HepG2 (cell line): ENCODE results near the gene HAS3. TPM values are rescaled to one million over a fixed set of nuclear protein-coding genes. Genes with fewer than 3 reads are reported as not detected.

Experiments used
- AHR ChIP-seq: IDR thresholded peaks from 2 replicates; pipeline ENCODE4 v1.6.1; 2018; ENCODE audit warnings: missing genetic modification reagents, missing compliant biosample characterization
- ARNTL ChIP-seq: sonication (generic); formaldehyde crosslinking; IDR thresholded peaks from 2 replicates; pipeline ENCODE4 v1.4.0; 2020; ENCODE audit warnings: mild to moderate bottlenecking, missing genetic modification reagents
- DPF2 ChIP-seq: sonication (generic); formaldehyde crosslinking; IDR thresholded peaks from 2 replicates; pipeline ENCODE4 v1.4.0; 2020; ENCODE audit warnings: mild to moderate bottlenecking, low read depth, missing genetic modification reagents, borderline replicate concordance
- HCFC1 ChIP-seq: fragments of 150-350 bp; IDR thresholded peaks from 2 replicates; pipeline ENCODE4 v1.6.1; 2014; ENCODE audit warnings: low read depth, low read length
- HOXA3 ChIP-seq: sonication (generic); formaldehyde crosslinking; IDR thresholded peaks from 2 replicates; pipeline ENCODE4 v1.5.0; 2020; ENCODE audit warnings: missing genetic modification reagents
- MYC ChIP-seq: sonication (generic); formaldehyde crosslinking; IDR thresholded peaks from 2 replicates; pipeline ENCODE4 v1.9.0; 2021; ENCODE audit warnings: missing genetic modification reagents, borderline replicate concordance
- PRMT3 ChIP-seq: sonication (generic); formaldehyde crosslinking; IDR thresholded peaks from 2 replicates; pipeline ENCODE4 v1.8.1; 2022; ENCODE audit warnings: low read depth, mild to moderate bottlenecking, moderate library complexity, missing genetic modification reagents, borderline replicate concordance
- REST ChIP-seq, 2 experiments: IDR thresholded peaks; 2 replicates each; pipeline ENCODE4 v1.6.1; 2011 to 2012; ENCODE audit warnings: low read length in 2 of 2, borderline replicate concordance in 1 of 2, low read depth in 1 of 2, mild to moderate bottlenecking in 1 of 2, moderate library complexity in 1 of 2
- SIN3B ChIP-seq: fragments of 150-350 bp; IDR thresholded peaks from 2 replicates; pipeline ENCODE4 v1.6.1; 2014; ENCODE audit warnings: low read length
- TAF15 ChIP-seq: fragments of 200-400 bp; formaldehyde crosslinking; IDR thresholded peaks from one replicate; pipeline ENCODE4 v1.6.1; 2018; ENCODE audit warnings: mild to moderate bottlenecking, low read depth, low read length; ENCODE audit not compliant: poor library complexity, severe bottlenecking
- TBX2 ChIP-seq: sonication (generic); formaldehyde crosslinking; IDR thresholded peaks from 2 replicates; pipeline ENCODE4 v1.5.0; 2020; ENCODE audit warnings: missing genetic modification reagents, mild to moderate bottlenecking, borderline replicate concordance
- TEF ChIP-seq: sonication (generic); formaldehyde crosslinking; IDR thresholded peaks from 2 replicates; pipeline ENCODE4 v1.5.0; 2020; ENCODE audit warnings: missing genetic modification reagents
- THAP7 ChIP-seq: sonication (generic); formaldehyde crosslinking; IDR thresholded peaks from 2 replicates; pipeline ENCODE4 v1.8.1; 2023; ENCODE audit warnings: mild to moderate bottlenecking, missing genetic modification reagents
- ZBTB49 ChIP-seq: sonication (generic); formaldehyde crosslinking; IDR thresholded peaks from 2 replicates; pipeline ENCODE4 v1.4.0; 2020; ENCODE audit warnings: missing genetic modification reagents, borderline replicate concordance
- ZNF292 ChIP-seq: sonication (generic); formaldehyde crosslinking; IDR thresholded peaks from 2 replicates; pipeline ENCODE4 v1.8.1; 2022; ENCODE audit warnings: mild to moderate bottlenecking, low read depth, missing genetic modification reagents, borderline replicate concordance
- ZNF329 ChIP-seq: sonication (generic); formaldehyde crosslinking; IDR thresholded peaks from 2 replicates; pipeline ENCODE4 v1.9.0; 2021; ENCODE audit warnings: low read depth, mild to moderate bottlenecking, missing genetic modification reagents
- ZNF776 ChIP-seq: sonication (generic); formaldehyde crosslinking; IDR thresholded peaks from 2 replicates; pipeline ENCODE4 v1.4.0; 2020; ENCODE audit warnings: mild to moderate bottlenecking, missing genetic modification reagents
- ZNF800 ChIP-seq: sonication (generic); formaldehyde crosslinking; IDR thresholded peaks from 2 replicates; pipeline ENCODE4 v1.4.0; 2020; ENCODE audit warnings: missing genetic modification reagents
- polyA plus RNA-seq, 8 experiments: library from polyadenylated mRNA; depleted of rRNA in 3 of 8; stranded (reverse) in 7 of 8; unstranded in 1 of 8; fragments of >200 nt; fragmentation: Illumina TruSeq in 4 of 8; extraction: Trizol in 4 of 8; gene quantifications; 2 replicates each; pipeline versions ENCODE4 v1.2.1 to v1.2.3, GENCODE V29; 2011 to 2016; ENCODE audit warnings: low read depth in 4 of 8, missing spikeins in 1 of 8, mixed read lengths in 1 of 8; ENCODE audit not compliant: insufficient read depth in 1 of 8
- total RNA-seq, 5 experiments: library from RNA; depleted of rRNA; stranded (reverse); fragments of >200 nt; fragmentation: Illumina TruSeq; extraction: Trizol; gene quantifications; 2 replicates each; pipeline ENCODE4 v1.2.3, GENCODE V29; 2016; ENCODE audit warnings: low read depth in 1 of 5

The HAS3 gene
- total and polyA plus RNA-seq, 2 of the 13 experiments (the other 11 are each of a cell fraction or from before 2014, with no cell fraction given) = 0.04 to 0.30 TPM

- TF ChIP-seq REST (IDR thresholded peaks at IDR 0.05; ENCODE audit: borderline replicate concordance in 1 of 2, low read depth in 1 of 2, low read length in 2 of 2) = peak in 1 of 2 experiments; percentile 20; a peak in 1 of 4 replicates
- TF ChIP-seq THAP7 (CRISPR knock-in tag) = peak; percentile 74
- TF ChIP-seq MYC (CRISPR knock-in tag) = peak; percentile 100
- TF ChIP-seq PRMT3 (CRISPR knock-in tag) = peak; percentile 74; the same call in 1 of the 2 replicates
- peak; percentile 42; the same call in 1 of the 2 replicates for TF ChIP-seq ZNF776 (CRISPR knock-in tag)
- TF ChIP-seq ARNTL (CRISPR knock-in tag) = peak; percentile 82
- TF ChIP-seq ZNF292 = peak; percentile 53; the same call in 1 of the 2 replicates
- peak; percentile 51 for TF ChIP-seq HCFC1
- no peak for TF ChIP-seq TAF15
- peak; percentile 49; the same call in 1 of the 2 replicates for TF ChIP-seq ZBTB49 (CRISPR knock-in tag)
- TF ChIP-seq DPF2 (CRISPR knock-in tag) = peak; percentile 42; the same call in 1 of the 2 replicates
- peak; percentile 53 for TF ChIP-seq TBX2 (CRISPR knock-in tag)
- peak; percentile 49 for TF ChIP-seq ZNF800 (CRISPR knock-in tag)
- TF ChIP-seq ZNF329 (CRISPR knock-in tag) = 0 out of 2 replicates have a peak, but pooled peaks have one; percentile 51
- TF ChIP-seq TEF (CRISPR knock-in tag) = peak; percentile 77; the same call in 1 of the 2 replicates
- peak; percentile 18; the same call in 1 of the 2 replicates for TF ChIP-seq AHR
- peak; percentile 67 for TF ChIP-seq SIN3B
- TF ChIP-seq HOXA3 (CRISPR knock-in tag) = peak; percentile 95; the same call in 1 of the 2 replicates
Observed at GRCh38 chr16:69132424-69133252, 27.2 kb downstream of the HAS3 start, which contains the start of the genes CHTF8 and UTP4 (continued).
